Measurements from ENCODE around the gene S100A5. TPM values are rescaled to one million over a fixed set of nuclear protein-coding genes. Genes with fewer than 3 reads are reported as not detected.

S100A5 gene
- total and polyA plus RNA-seq, 9 of the 15 experiments (the other 6 are each of a cell fraction or from before 2014, with no cell fraction given), result 0.56 to 1.4 (median 0.64) TPM; not detected in 5

DNA sequence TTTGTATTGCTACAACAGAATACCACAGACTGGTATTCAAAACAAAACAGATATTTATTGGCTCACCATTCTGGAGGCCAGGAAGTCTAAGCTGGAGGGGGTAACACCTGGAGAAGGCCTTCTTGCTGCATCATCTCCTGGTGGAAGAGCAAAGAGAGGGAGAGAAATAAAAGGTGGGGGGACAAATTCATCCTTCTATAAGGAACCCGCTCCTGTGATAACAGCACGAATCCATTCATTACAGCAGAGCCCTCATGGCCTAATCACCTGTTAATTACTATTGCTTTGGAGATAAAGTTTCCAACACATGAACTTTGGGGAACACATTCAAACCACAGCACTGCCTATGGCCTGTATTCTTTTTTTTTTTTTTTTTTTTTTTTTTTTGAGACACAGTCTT, 19.5 kb upstream of the S100A5 start:
- H3K9ac ChIP-seq (ENCODE audit: insufficient read depth in 1 of 2, low read depth in 2 of 2, low read length in 2 of 2), result no peak overlapping the region
- H4K20me1 ChIP-seq (replicated peaks; ENCODE audit: control insufficient read depth, insufficient read depth, low read length), result no peaks in the 10 kb centered on the region
- WGBS (ENCODE audit: insufficient coverage, low coverage, missing lambda C conversion rate), result 72% methylated on average over 2 of the region's 2 CpGs
- CTCF ChIA-PET (ENCODE audit: low intra/inter-chr PET ratio), result no interaction called here
- H3K36me3 ChIP-seq (ENCODE audit: control insufficient read depth, insufficient read depth, low read length), result no peaks in the 10 kb centered on the region
- in situ Hi-C loops (cut with MboI) (loop anchor here (10.0 kb wide), 1 partner anchor 45 kb away; no protein-coding TSS in a partner anchor), intact Hi-C loops (cut with micrococcal nuclease) (no loop called here)
- H3K4me1 ChIP-seq (replicated peaks in 1 of 2; ENCODE audit: control insufficient read depth in 2 of 2, insufficient read depth in 2 of 2, low read length in 2 of 2), result peaks cover under 1% of the 10 kb centered on the region in 2 experiments; a peak in 2 of 5 replicates
- no peak overlapping the region for H3K4me2 ChIP-seq (ENCODE audit: insufficient read depth, low read length)
- ATAC-seq (no peak), DNase-seq (ENCODE audit: extremely low read depth in 1 of 4, low spot score in 3 of 4) (no peak), FAIRE-seq (no peak)
- H3K9me3 ChIP-seq (replicated peaks; ENCODE audit: control insufficient read depth, insufficient read depth, low read depth, low read length), result no peaks in the 10 kb centered on the region
- peaks cover under 1% of the 10 kb centered on the region for H3K9me1 ChIP-seq (ENCODE audit: control insufficient read depth, insufficient read depth, low read length)
- H2AFZ ChIP-seq (ENCODE audit: low read depth, low read length), result no peak overlapping the region
- POLR2A ChIA-PET, result interaction anchor here (1.1 to 2.2 kb wide), 2 partner anchors 10 kb away, joined by 5 to 8 read pairs; no protein-coding TSS in a partner anchor
- no peaks in the 10 kb centered on the region for H3K79me2 ChIP-seq (ENCODE audit: control insufficient read depth, insufficient read depth, low read length)
- H3K4me3 ChIP-seq, result no peak overlapping the region
- no TSS peak for BruUV-seq (replicated peaks)
- no peaks in the 10 kb centered on the region for H3K27me3 ChIP-seq (ENCODE audit: control insufficient read depth in 2 of 2, insufficient read depth in 2 of 2, low read length in 2 of 2)
- H3K27ac ChIP-seq (ENCODE audit: extremely low read depth, low read depth, low read length), result no peak overlapping the region
- no peak for TF ChIP-seq RFX7 (CRISPR knock-in tag; IDR thresholded peaks at IDR 0.05)
- TF ChIP-seq, protein P1, sequence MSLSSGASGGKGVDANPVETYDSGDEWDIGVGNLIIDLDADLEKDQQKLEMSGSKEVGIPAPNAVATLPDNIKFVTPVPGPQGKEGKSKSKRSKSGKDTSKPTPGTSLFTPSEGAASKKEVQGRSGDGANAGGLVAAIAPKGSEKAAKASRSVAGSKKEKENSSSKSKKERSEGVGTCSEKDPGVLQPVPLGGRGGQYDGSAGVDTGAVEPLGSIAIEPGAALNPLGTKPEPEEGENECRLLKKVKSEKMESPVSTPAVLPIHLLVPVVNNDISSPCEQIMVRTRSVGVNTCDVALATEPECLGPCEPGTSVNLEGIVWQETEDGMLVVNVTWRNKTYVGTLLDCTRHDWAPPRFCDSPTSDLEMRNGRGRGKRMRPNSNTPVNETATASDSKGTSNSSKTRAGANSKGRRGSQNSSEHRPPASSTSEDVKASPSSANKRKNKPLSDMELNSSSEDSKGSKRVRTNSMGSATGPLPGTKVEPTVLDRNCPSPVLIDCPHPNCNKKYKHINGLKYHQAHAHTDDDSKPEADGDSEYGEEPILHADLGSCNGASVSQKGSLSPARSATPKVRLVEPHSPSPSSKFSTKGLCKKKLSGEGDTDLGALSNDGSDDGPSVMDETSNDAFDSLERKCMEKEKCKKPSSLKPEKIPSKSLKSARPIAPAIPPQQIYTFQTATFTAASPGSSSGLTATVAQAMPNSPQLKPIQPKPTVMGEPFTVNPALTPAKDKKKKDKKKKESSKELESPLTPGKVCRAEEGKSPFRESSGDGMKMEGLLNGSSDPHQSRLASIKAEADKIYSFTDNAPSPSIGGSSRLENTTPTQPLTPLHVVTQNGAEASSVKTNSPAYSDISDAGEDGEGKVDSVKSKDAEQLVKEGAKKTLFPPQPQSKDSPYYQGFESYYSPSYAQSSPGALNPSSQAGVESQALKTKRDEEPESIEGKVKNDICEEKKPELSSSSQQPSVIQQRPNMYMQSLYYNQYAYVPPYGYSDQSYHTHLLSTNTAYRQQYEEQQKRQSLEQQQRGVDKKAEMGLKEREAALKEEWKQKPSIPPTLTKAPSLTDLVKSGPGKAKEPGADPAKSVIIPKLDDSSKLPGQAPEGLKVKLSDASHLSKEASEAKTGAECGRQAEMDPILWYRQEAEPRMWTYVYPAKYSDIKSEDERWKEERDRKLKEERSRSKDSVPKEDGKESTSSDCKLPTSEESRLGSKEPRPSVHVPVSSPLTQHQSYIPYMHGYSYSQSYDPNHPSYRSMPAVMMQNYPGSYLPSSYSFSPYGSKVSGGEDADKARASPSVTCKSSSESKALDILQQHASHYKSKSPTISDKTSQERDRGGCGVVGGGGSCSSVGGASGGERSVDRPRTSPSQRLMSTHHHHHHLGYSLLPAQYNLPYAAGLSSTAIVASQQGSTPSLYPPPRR (CRISPR knock-in tag; IDR thresholded peaks at IDR 0.05; ENCODE audit: borderline replicate concordance), result no peak
- TF ChIP-seq NONO (IDR thresholded peaks at IDR 0.05; ENCODE audit: low read depth in 2 of 2, low read length in 1 of 2), result no peak
- TF ChIP-seq NFYB (IDR thresholded peaks at IDR 0.05; ENCODE audit: extremely low read depth, insufficient read length), result no peak
- TF ChIP-seq, protein P2, sequence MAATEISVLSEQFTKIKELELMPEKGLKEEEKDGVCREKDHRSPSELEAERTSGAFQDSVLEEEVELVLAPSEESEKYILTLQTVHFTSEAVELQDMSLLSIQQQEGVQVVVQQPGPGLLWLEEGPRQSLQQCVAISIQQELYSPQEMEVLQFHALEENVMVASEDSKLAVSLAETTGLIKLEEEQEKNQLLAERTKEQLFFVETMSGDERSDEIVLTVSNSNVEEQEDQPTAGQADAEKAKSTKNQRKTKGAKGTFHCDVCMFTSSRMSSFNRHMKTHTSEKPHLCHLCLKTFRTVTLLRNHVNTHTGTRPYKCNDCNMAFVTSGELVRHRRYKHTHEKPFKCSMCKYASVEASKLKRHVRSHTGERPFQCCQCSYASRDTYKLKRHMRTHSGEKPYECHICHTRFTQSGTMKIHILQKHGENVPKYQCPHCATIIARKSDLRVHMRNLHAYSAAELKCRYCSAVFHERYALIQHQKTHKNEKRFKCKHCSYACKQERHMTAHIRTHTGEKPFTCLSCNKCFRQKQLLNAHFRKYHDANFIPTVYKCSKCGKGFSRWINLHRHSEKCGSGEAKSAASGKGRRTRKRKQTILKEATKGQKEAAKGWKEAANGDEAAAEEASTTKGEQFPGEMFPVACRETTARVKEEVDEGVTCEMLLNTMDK (IDR thresholded peaks at IDR 0.05; ENCODE audit: borderline replicate concordance, insufficient read depth, low read depth, low read length, poor library complexity, severe bottlenecking), result no peak
- TF ChIP-seq, protein P3, sequence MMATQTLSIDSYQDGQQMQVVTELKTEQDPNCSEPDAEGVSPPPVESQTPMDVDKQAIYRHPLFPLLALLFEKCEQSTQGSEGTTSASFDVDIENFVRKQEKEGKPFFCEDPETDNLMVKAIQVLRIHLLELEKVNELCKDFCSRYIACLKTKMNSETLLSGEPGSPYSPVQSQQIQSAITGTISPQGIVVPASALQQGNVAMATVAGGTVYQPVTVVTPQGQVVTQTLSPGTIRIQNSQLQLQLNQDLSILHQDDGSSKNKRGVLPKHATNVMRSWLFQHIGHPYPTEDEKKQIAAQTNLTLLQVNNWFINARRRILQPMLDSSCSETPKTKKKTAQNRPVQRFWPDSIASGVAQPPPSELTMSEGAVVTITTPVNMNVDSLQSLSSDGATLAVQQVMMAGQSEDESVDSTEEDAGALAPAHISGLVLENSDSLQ (IDR thresholded peaks at IDR 0.05), result no peak
- TF ChIP-seq LARP7 (IDR thresholded peaks at IDR 0.05), result no peak
- TF ChIP-seq ZNF324 (CRISPR knock-in tag; IDR thresholded peaks at IDR 0.05), result no peak
- TF ChIP-seq ZFP36 (IDR thresholded peaks at IDR 0.05; ENCODE audit: low read depth, low read length, partially characterized antibody), result no peak
- TF ChIP-seq, protein P4, sequence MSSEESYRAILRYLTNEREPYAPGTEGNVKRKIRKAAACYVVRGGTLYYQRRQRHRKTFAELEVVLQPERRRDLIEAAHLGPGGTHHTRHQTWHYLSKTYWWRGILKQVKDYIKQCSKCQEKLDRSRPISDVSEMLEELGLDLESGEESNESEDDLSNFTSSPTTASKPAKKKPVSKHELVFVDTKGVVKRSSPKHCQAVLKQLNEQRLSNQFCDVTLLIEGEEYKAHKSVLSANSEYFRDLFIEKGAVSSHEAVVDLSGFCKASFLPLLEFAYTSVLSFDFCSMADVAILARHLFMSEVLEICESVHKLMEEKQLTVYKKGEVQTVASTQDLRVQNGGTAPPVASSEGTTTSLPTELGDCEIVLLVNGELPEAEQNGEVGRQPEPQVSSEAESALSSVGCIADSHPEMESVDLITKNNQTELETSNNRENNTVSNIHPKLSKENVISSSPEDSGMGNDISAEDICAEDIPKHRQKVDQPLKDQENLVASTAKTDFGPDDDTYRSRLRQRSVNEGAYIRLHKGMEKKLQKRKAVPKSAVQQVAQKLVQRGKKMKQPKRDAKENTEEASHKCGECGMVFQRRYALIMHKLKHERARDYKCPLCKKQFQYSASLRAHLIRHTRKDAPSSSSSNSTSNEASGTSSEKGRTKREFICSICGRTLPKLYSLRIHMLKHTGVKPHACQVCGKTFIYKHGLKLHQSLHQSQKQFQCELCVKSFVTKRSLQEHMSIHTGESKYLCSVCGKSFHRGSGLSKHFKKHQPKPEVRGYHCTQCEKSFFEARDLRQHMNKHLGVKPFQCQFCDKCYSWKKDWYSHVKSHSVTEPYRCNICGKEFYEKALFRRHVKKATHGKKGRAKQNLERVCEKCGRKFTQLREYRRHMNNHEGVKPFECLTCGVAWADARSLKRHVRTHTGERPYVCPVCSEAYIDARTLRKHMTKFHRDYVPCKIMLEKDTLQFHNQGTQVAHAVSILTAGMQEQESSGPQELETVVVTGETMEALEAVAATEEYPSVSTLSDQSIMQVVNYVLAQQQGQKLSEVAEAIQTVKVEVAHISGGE (CRISPR knock-in tag; IDR thresholded peaks at IDR 0.05), result no peak

Measured in K562 (cell line).